Activated CD8-positive, alpha-beta T cell treated with anti-CD3 and anti-CD28 coated beads, Interleukin-2, amount 10 ng/mL, durations not matched to agents 7 days and 5 days (primary cell): ENCODE results near the gene UCKL1. TPM values are rescaled to one million over a fixed set of nuclear protein-coding genes. Genes with fewer than 3 reads are reported as not detected.
A peak's percentile ranks its signal among the peaks of the same experiment; 100 is the strongest.

Experiments
- ATAC-seq: fragments of 150-1000 bp; cut with Tn5 transposase; one replicate; pipeline ENCODE4 v1.10.0; 2021; ENCODE audit warnings: moderate library complexity
- CTCF ChIA-PET: fragments of 350-600 bp; sonication (Branson Sonifier 250); formaldehyde crosslinking; loops from one replicate; lab custom pipeline; 2021; ENCODE audit warnings: antibody characterized with exemption; lab: Charles Lee
- POLR2A ChIA-PET: fragments of 350-600 bp; sonication (Branson Sonifier 250); formaldehyde crosslinking; loops from one replicate; lab custom pipeline; 2021; ENCODE audit warnings: antibody characterized with exemption; lab: Charles Lee
- DNase-seq: peaks from one replicate; pipeline ENCODE4 v3.0.0-alpha.2; 2020
- H3K27ac Mint-ChIP-seq: one replicate; pipeline ENCODE4 v1.8.0; 2021; ENCODE audit warnings: mild to moderate bottlenecking, mixed read lengths
- H3K27me3 Mint-ChIP-seq: one replicate; pipeline ENCODE4 v1.8.0; 2021; ENCODE audit warnings: low read depth, mixed read lengths
- H3K36me3 Mint-ChIP-seq: one replicate; pipeline ENCODE4 v1.8.0; 2021; ENCODE audit warnings: low read depth, mixed read lengths
- H3K4me1 Mint-ChIP-seq: one replicate; pipeline ENCODE4 v1.8.0; 2021; ENCODE audit warnings: low read depth, mixed read lengths
- H3K4me3 Mint-ChIP-seq: one replicate; pipeline ENCODE4 v1.8.0; 2021; ENCODE audit warnings: mild to moderate bottlenecking, mixed read lengths
- H3K9me3 Mint-ChIP-seq: one replicate; pipeline ENCODE4 v1.8.0; 2022; ENCODE audit warnings: mixed read lengths; ENCODE audit not compliant: insufficient read depth
- total RNA-seq, 2 experiments: library from RNA; stranded (reverse); gene quantifications; one replicate each; pipeline ENCODE4 v1.2.3, GENCODE V29; 2021

The UCKL1 gene
- total RNA-seq, 2 experiments from 2014 or later: 41.1 to 45.4 TPM

DNA sequence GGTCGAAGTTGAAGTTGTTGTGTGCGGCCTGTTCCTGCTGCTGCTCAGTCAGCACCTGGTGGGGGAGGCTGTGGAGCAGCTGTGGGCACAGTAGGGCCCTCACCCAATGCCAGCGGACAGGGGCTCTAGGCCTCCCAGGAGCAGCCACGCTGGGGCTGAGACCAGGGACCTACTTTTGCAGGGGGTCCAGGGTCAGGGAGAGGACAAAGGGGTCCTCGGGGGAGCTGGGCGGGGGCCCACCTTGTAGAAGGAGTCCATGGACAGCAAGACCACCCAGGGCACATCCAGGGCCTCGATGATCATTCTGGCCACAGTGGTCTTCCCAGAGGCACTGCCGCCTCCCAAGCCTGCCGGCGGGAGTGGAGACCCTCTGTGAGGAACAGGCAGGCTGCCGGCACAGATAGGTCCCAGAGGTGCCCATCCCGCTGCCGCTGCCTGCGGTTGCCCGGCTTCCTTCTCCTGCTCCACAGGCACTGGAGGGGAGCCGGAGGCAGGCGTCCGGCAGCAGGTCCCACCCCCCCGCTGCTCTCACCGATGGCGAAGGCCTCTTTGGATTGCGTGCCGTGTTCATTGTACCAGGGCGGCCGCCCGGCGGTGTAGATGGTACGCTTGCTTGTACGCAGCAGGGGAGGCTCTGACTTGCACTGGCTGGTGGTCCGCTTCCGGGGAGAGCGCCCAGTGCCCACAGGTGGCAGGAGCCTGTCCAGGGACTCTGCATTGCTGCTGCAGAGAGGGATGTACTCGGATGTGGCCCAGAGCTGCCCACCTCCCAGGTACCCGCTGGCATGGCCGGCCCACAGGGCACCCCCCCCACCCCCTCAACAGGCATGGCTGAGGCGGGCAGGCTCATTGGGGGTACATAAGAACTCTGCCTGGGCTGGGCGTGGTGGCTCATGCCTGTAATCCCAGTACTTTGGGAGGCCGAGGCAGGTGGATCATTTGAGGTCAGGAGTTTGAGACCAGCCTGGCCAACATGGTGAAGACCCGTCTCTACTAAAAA lies 10.0 kb downstream of the UCKL1 start:
- DNase-seq (no peak), ATAC-seq (no peak)
- no peaks in the 10 kb centered on the region for H3K27me3 Mint-ChIP-seq
- H3K9me3 Mint-ChIP-seq: no peaks in the 10 kb centered on the region
- H3K4me1 Mint-ChIP-seq: peaks cover 46% of the 10 kb centered on the region
- ChIA-PET POLR2A (no interaction called here), CTCF (interaction anchor here (0.6 to 1.1 kb wide), 2 partner anchors 111 to 174 kb away, joined by 3 read pairs; no protein-coding TSS in a partner anchor)
- H3K27ac Mint-ChIP-seq: no peak overlapping the region
- H3K36me3 Mint-ChIP-seq: peaks cover 19% of the 10 kb centered on the region
- H3K4me3 Mint-ChIP-seq: no peak overlapping the region

GRCh38 chr20:63945031-63945658 lies 11.1 kb downstream of the UCKL1 start:
- CTCF ChIA-PET: interaction anchor here (1.1 kb wide), 1 partner anchor 112 kb away, joined by 3 read pairs; no protein-coding TSS in a partner anchor
- Mint-ChIP-seq H3K4me3 (no peak overlapping the region), H3K9me3 (no peaks in the 10 kb centered on the region), H3K4me1 (peaks cover 50% of the 10 kb centered on the region), H3K27me3 (no peaks in the 10 kb centered on the region), H3K27ac (peak overlapping the region; percentile 46), H3K36me3 (peaks cover 25% of the 10 kb centered on the region)
- ATAC-seq: no peak
- POLR2A ChIA-PET: no interaction called here
- DNase-seq: no peak

DNA sequence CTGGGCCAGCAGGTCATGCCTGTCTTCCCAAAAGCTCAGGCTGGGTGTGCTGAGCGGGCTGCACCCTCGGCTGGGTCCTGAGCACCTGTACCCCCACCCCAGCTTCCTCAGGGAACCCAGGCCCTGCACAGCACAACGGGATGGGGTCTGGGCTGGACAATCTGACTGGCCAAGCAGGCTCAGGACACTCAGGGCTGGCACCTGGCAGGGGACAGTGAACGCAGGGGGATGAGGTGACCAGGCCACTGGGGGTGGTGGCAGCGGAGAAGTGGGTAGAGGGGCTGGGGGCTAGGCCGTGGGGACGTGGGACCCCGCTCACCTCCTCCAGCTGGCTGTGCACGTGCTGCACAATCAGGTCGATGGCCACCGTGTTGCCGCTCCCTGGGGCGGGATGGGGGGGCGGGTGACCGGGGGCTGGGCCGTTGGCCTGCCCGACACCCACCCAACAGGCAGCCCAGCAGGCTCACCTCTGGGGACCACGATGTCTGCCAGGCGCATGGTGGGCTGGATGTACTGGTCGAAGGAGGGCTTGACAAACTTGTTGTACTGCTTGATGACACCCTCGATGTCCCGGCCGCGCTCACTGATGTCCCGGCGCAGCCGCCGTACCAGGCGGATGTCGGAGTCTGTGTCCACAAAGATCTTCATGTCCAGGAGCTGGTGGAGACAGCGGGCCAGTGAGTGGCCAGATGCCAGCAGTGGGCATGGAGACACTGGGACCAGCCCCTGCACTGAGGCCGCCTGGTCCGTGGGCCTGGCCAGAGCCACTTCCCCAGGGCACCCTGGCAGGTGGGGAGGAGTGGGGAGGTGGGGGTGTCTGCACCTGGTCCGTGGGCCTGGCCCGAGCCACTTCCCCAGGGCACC lies 11.9 kb downstream of the UCKL1 start:
- POLR2A ChIA-PET: interaction anchor here (1.7 kb wide), 1 partner anchor 12 kb away, joined by 5 read pairs; the partner anchor contains the start of gene UCKL1
- H3K4me1 Mint-ChIP-seq: peaks cover 43% of the 10 kb centered on the region
- H3K27ac Mint-ChIP-seq: no peak overlapping the region
- H3K36me3 Mint-ChIP-seq: peaks cover 27% of the 10 kb centered on the region
- H3K4me3 Mint-ChIP-seq: no peak overlapping the region
- no peaks in the 10 kb centered on the region for H3K9me3 Mint-ChIP-seq
- H3K27me3 Mint-ChIP-seq: no peaks in the 10 kb centered on the region
- DNase-seq: no peak
- ATAC-seq: no peak
- CTCF ChIA-PET: interaction anchor here (1.3 kb wide), 1 partner anchor 29 kb away, joined by 4 read pairs; no protein-coding TSS in a partner anchor

DNA sequence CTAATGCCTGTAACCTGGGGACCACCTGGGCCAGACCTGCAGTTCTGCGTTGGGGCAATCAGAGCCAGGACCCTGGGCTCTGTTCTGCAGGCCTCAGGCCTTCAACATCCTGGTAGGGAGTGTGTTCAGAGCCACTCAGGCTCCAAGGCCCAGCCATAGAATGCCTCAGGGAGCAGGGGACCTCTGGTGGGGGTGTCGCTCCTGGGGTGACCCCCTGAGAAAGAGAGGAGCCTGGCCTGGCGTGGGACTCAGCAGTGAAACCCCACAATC lies 12.5 kb downstream of the UCKL1 start:
- ATAC-seq (no peak), DNase-seq (no peak)
- H3K4me3 Mint-ChIP-seq: no peak overlapping the region
- H3K4me1 Mint-ChIP-seq: peaks cover 37% of the 10 kb centered on the region
- peak overlapping the region; percentile 55 for H3K27ac Mint-ChIP-seq
- no peaks in the 10 kb centered on the region for H3K27me3 Mint-ChIP-seq
- ChIA-PET POLR2A (interaction anchor here (1.7 kb wide), 1 partner anchor 12 kb away, joined by 5 read pairs; the partner anchor contains the start of gene UCKL1), CTCF (interaction anchor here (1.3 kb wide), 1 partner anchor 30 kb away, joined by 4 read pairs; no protein-coding TSS in a partner anchor)
- H3K9me3 Mint-ChIP-seq: no peaks in the 10 kb centered on the region
- H3K36me3 Mint-ChIP-seq: peaks cover 27% of the 10 kb centered on the region

GRCh38 chr20:63942969-63943807 lies 13.0 kb downstream of the UCKL1 start:
- no peaks in the 10 kb centered on the region for H3K27me3 Mint-ChIP-seq
- ATAC-seq (no peak), DNase-seq (no peak)
- peaks cover 26% of the 10 kb centered on the region for H3K36me3 Mint-ChIP-seq
- no peaks in the 10 kb centered on the region for H3K9me3 Mint-ChIP-seq
- ChIA-PET POLR2A (interaction anchor here (0.7 to 1.7 kb wide), 2 partner anchors 13 to 17 kb away, joined by 3 to 5 read pairs; partner anchors contain the start of gene UCKL1), CTCF (interaction anchor here (0.6 to 1.3 kb wide), 2 partner anchors 31 to 32 kb away, joined by 3 to 4 read pairs; no protein-coding TSS in a partner anchor)
- H3K27ac Mint-ChIP-seq: peak overlapping the region; percentile 55
- H3K4me1 Mint-ChIP-seq: peaks cover 31% of the 10 kb centered on the region
- H3K4me3 Mint-ChIP-seq: no peak overlapping the region

DNA sequence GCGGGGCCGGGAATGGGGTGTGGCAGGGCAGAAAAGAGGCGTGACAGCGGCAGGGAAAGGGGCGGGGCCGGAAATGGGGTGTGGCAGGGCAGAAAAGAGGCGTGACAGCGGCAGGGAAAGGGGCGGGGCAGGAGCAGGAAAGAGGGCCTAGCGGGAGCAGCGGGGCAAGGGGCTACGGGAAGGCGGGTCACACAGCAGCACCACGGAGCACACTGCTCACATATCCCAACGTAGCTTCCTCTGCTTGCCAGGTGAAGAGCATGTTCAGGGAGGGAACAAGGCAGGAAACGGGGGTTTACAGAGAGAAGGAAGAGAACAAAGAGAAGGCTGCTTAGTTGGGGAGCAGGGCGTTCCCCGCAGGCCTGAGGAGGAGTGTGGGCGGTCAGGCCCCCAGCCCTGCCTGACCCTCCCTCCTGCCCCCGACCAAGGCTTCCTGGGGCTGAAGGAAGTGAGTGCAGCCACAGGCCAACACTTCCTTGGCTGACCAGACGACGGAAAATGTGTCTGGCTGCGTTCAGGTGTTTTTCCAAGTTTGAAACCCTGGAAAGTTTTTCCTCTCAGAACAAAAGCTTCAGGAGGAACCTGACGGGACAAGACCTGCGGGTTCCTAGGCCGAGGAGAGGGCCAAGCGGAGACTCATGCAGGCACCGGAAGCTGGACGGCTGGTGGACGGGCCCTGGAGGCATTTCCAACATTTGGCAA lies 13.8 kb downstream of the UCKL1 start:
- ATAC-seq (peak; percentile 20), DNase-seq (peak; percentile 75)
- no peaks in the 10 kb centered on the region for H3K9me3 Mint-ChIP-seq
- H3K4me1 Mint-ChIP-seq: peaks cover 24% of the 10 kb centered on the region
- peak overlapping the region; percentile 23 for H3K4me3 Mint-ChIP-seq
- ChIA-PET POLR2A (interaction anchor here (0.6 to 1.7 kb wide), 4 partner anchors 9 to 26 kb away, joined by 3 to 5 read pairs (median 3); partner anchors contain the start of gene UCKL1), CTCF (interaction anchor here (1.3 kb wide), 1 partner anchor 31 kb away, joined by 4 read pairs; no protein-coding TSS in a partner anchor)
- H3K27ac Mint-ChIP-seq: peak overlapping the region; percentile 94
- H3K27me3 Mint-ChIP-seq: no peaks in the 10 kb centered on the region
- H3K36me3 Mint-ChIP-seq: peaks cover 30% of the 10 kb centered on the region

- peaks cover 31% of the 10 kb centered on the region for H3K36me3 Mint-ChIP-seq
- CTCF ChIA-PET: interaction anchor here (0.9 kb wide), 1 partner anchor 39 kb away, joined by 3 read pairs; no protein-coding TSS in a partner anchor
- no peaks in the 10 kb centered on the region for H3K9me3 Mint-ChIP-seq
- POLR2A ChIA-PET: interaction anchor here (0.6 to 1.0 kb wide), 2 partner anchors 10 to 27 kb away, joined by 3 read pairs; no protein-coding TSS in a partner anchor
- no peaks in the 10 kb centered on the region for H3K27me3 Mint-ChIP-seq
- ATAC-seq: peak; percentile 89
- peak overlapping the region; percentile 36 for H3K4me3 Mint-ChIP-seq
- peaks cover 17% of the 10 kb centered on the region for H3K4me1 Mint-ChIP-seq
- H3K27ac Mint-ChIP-seq: peak overlapping the region; percentile 93
- peak; percentile 98 for DNase-seq
These were observed 14.7 kb downstream of the UCKL1 start for GRCh38 chr20:63941282-63942081.

- H3K36me3 Mint-ChIP-seq: peaks cover 36% of the 10 kb centered on the region
- DNase-seq (no peak), ATAC-seq (no peak)
- no peaks in the 10 kb centered on the region for H3K27me3 Mint-ChIP-seq
- no peaks in the 10 kb centered on the region for H3K9me3 Mint-ChIP-seq
- peak overlapping the region; percentile 93 for H3K27ac Mint-ChIP-seq
- H3K4me1 Mint-ChIP-seq: peaks cover 17% of the 10 kb centered on the region
- ChIA-PET POLR2A (no interaction called here), CTCF (no interaction called here)
- peak overlapping the region; percentile 36 for H3K4me3 Mint-ChIP-seq
These were observed 15.5 kb downstream of the UCKL1 start for GRCh38 chr20:63940472-63941266.

DNA sequence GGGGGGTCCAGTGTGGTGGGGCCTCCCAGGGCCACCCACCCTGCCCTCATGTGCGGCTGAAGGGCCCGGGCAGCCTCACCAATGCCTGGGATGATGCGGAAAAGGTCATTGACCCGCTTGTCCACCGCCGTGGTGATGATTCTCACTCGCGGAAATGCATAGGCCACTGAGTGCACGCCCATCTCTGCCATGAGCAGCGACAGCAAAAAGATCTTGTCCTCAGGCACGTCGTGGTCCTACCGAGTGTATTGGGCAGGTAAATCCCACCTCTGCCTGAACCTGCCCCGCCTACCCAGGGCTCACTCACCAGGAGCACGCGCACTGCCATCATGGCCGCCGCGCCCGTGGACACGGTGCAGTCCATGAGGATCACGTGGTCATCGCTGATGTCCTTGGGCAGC lies 16.1 kb downstream of the UCKL1 start:
- H3K36me3 Mint-ChIP-seq: peaks cover 36% of the 10 kb centered on the region
- H3K9me3 Mint-ChIP-seq: no peaks in the 10 kb centered on the region
- H3K4me1 Mint-ChIP-seq: peaks cover 17% of the 10 kb centered on the region
- ChIA-PET POLR2A (interaction anchor here (1.0 kb wide), 1 partner anchor 419 kb away, joined by 3 read pairs; no protein-coding TSS in a partner anchor), CTCF (interaction anchor here (0.7 kb wide), 1 partner anchor 28 kb away, joined by 4 read pairs; no protein-coding TSS in a partner anchor)
- no peak overlapping the region for H3K27ac Mint-ChIP-seq
- H3K4me3 Mint-ChIP-seq: no peak overlapping the region
- no peak for DNase-seq
- ATAC-seq: no peak
- H3K27me3 Mint-ChIP-seq: no peaks in the 10 kb centered on the region
